Colonic mucosa (tissue), 4 donors: ENCODE results near the gene FZD7. TPM values are rescaled to one million over a fixed set of nuclear protein-coding genes. Genes with fewer than 3 reads are reported as not detected.
A peak's percentile ranks its signal among the peaks of the same experiment; 100 is the strongest.

Experiments used
- DNase-seq: peaks from one replicate; pipeline ENCODE4 v3.0.0-alpha.2; 2020
- H3K27ac ChIP-seq: fragments of 200-600 bp; one replicate; pipeline ENCODE4 v1.8.0; 2021
- H3K27me3 ChIP-seq: fragments of 200-600 bp; one replicate; pipeline ENCODE4 v1.8.0; 2021
- H3K36me3 ChIP-seq: fragments of 200-600 bp; one replicate; pipeline ENCODE4 v1.8.0; 2021
- H3K4me1 ChIP-seq: fragments of 200-600 bp; one replicate; pipeline ENCODE4 v1.8.0; 2021; ENCODE audit warnings: mild to moderate bottlenecking
- H3K4me3 ChIP-seq: fragments of 200-600 bp; one replicate; pipeline ENCODE4 v1.8.0; 2021
- H3K9ac ChIP-seq, 2 donors: one replicate each; pipeline ENCODE4 v1.7.0; 2013; ENCODE audit warnings: control low read depth in 2 of 2, low read depth in 2 of 2, low read length in 2 of 2
- H3K9me3 ChIP-seq: fragments of 200-600 bp; one replicate; pipeline ENCODE4 v1.8.0; 2021
- intact Hi-C: fragments of 100-400 bp; cut with DNase I; formaldehyde crosslinking; loops from one replicate; pipeline ENCODE4 v1.14.1; 2022
- total RNA-seq, 2 donors: library from RNA; stranded (reverse); fragmentation: NEBNext Ultra II Directional in 1 of 2; extraction: Animal tissue kit (Norgen Biotek cat#: 25700) in 1 of 2; gene quantifications; one replicate each; pipeline ENCODE4 v1.2.1, GENCODE V29; 2021
- TF ChIP-seq, protein P1 (sequence below): fragments of 200-600 bp; IDR thresholded peaks from one replicate; pipeline ENCODE4 v1.8.0; 2022; ENCODE audit warnings: antibody characterized with exemption, mild to moderate bottlenecking
- donor health status: healthy.
- donor health status: DM: no; HTN: no; CAD: no.
- donor health status: DM: no; HTN: no; CAD: no.

Gene FZD7
- total RNA-seq, 2 donors from 2014 or later, result 2.3 to 13.9 TPM

DNA sequence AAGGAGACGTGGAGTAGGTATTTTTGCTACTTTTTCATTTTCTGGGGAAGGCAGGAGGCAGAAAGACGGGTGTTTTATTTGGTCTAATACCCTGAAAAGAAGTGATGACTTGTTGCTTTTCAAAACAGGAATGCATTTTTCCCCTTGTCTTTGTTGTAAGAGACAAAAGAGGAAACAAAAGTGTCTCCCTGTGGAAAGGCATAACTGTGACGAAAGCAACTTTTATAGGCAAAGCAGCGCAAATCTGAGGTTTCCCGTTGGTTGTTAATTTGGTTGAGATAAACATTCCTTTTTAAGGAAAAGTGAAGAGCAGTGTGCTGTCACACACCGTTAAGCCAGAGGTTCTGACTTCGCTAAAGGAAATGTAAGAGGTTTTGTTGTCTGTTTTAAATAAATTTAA lies 3.4 kb downstream of the FZD7 start:
- Histone ChIP-seq H3K27me3 (peaks cover 17% of the 10 kb centered on the region), H3K4me3 (peak overlapping the region; percentile 17), H3K9me3 (no peaks in the 10 kb centered on the region), H3K4me1 (peaks cover 8% of the 10 kb centered on the region), H3K36me3 (no peaks in the 10 kb centered on the region), H3K9ac (peak overlapping the region; percentile 56 to 61), H3K27ac (peak overlapping the region; percentile 33)
- no peak for DNase-seq
- TF ChIP-seq, protein P1, sequence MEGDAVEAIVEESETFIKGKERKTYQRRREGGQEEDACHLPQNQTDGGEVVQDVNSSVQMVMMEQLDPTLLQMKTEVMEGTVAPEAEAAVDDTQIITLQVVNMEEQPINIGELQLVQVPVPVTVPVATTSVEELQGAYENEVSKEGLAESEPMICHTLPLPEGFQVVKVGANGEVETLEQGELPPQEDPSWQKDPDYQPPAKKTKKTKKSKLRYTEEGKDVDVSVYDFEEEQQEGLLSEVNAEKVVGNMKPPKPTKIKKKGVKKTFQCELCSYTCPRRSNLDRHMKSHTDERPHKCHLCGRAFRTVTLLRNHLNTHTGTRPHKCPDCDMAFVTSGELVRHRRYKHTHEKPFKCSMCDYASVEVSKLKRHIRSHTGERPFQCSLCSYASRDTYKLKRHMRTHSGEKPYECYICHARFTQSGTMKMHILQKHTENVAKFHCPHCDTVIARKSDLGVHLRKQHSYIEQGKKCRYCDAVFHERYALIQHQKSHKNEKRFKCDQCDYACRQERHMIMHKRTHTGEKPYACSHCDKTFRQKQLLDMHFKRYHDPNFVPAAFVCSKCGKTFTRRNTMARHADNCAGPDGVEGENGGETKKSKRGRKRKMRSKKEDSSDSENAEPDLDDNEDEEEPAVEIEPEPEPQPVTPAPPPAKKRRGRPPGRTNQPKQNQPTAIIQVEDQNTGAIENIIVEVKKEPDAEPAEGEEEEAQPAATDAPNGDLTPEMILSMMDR, result no peak
- intact Hi-C loops, result loop anchor here (10.0 kb wide), 1 partner anchor 138 kb away; no protein-coding TSS in a partner anchor

DNA sequence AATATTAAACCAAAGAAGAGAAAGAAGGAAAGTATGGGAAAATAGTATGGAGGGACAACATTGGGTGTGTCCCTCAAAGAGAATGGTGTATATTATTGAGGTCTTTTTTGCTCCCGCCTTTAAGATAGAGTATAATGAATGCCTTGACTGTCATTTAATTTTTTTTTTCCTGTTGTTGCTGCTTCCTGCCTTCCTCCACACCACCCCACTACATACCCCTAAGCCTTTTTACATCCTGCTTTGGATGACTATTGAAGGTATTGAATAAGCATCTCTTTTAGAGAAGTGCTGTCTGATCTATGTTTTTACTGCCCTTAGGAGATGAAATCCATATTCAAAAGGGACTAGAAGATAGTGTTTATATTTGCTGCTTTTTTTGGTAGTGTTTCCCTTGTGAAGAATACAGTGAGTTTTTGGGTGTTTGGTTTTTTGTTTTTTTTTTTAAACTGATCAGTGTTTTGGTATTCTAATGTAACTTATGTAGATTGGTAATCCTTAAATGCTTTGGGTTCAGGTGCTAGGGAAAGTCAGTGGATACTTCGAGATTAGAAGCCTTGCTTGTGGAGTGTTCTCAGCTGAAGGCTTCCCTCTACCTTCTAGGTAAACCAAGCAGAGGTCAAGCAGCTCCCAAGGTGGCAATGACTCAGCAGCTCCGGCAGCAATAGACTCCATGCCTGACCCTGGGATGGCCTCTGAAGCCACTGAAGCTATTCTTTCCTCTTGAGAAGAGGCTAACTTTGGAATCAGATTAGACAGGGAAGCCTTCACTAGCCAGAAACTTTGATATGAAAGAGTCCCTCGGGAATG lies 5.0 kb downstream of the FZD7 start:
- intact Hi-C loops, result loop anchor here (10.0 kb wide), 1 partner anchor 136 kb away; no protein-coding TSS in a partner anchor
- DNase-seq, result no peak
- Histone ChIP-seq H3K9ac (no peak overlapping the region), H3K27me3 (peaks cover 17% of the 10 kb centered on the region), H3K4me3 (no peak overlapping the region), H3K36me3 (no peaks in the 10 kb centered on the region), H3K9me3 (no peaks in the 10 kb centered on the region), H3K27ac (no peak overlapping the region), H3K4me1 (peaks cover 8% of the 10 kb centered on the region)
- TF ChIP-seq, protein P1, result no peak

DNA sequence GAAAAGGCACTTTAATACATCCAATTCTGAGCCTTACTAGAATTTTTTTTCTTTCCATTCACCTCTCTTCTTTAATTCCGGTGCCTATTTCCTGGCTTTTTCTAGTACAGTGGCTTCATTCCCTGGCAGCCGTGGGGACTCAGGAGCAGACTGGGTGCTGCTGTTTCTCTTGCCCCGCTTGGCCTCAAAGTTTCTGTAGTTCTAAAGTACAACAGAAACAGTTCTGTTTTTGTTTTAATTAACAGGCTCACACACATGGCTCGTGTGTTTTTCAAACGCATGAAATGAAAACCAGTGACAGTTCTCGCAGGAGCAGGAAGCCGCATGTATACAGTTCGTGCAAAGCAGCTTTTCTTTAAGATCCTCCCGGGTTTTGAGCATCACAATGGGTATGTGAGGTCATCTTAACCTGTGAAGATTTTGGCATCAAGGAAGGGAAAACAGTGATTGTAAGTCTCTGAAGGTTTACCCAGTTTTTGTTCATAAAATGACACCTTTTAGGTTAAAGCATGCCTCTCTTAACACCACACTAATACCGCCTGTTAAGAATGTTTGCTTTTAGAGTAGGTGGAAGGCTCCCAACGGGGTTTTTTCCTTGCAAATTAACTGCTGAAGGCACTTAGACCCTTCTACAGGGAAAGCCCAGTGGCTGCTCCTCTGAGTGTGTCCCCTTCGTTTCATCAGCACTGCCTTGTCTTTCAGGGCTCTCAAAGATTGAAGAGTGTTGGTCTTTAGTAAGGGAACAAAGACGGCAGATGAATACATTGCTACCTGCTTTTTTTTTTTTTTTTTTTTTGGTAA lies 5.8 kb downstream of the FZD7 start:
- Histone ChIP-seq H3K9me3 (no peaks in the 10 kb centered on the region), H3K36me3 (no peaks in the 10 kb centered on the region), H3K4me3 (no peak overlapping the region), H3K9ac (no peak overlapping the region), H3K27ac (no peak overlapping the region), H3K4me1 (peaks cover 8% of the 10 kb centered on the region), H3K27me3 (peaks cover 15% of the 10 kb centered on the region)
- TF ChIP-seq, protein P1, result no peak
- DNase-seq, result no peak
- intact Hi-C loops, result loop anchor here (10.0 kb wide), 1 partner anchor 135 kb away; no protein-coding TSS in a partner anchor

DNA sequence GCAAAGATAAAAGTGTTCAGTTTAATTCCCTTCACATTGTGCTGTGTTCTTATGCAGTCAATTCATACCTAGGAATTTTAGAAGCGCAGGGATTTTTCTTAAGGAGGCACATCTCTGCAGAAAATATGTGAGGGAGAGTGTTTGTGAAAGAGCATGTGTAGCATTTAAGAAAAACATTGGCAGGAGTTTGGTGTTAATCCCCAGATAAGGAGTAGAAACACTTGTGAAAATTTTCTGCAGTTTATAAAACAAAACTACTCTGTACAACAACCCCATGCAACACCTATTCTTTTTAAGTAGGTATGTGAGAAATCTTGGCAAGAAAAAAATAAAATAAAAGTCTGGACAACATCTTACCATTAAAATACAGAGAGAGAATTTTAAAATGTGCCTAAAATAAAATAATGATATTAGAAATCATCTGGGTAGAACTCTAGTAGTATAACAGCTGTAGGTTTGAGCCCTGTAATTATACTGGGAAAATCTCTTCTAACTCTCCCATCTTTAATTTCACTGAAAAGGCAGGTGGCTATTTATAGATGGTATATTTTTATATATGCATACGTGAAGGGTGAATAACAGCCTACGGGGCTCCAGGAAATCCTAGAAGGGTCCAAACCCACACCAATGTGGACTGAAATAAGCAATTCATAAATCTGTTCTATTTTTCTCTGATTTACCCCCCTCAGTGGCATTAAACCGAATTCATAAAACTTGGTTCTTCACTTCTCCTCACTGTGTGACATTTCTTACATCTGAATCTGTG lies 6.6 kb downstream of the FZD7 start:
- no peak overlapping the region for H3K4me3 ChIP-seq
- intact Hi-C loops, result no loop called here

More for the DNA sequence above, 6.6 kb downstream of the FZD7 start:
- Histone ChIP-seq H3K27me3 (peaks cover 7% of the 10 kb centered on the region), H3K27ac (no peak overlapping the region), H3K36me3 (no peaks in the 10 kb centered on the region), H3K4me1 (peaks cover 2% of the 10 kb centered on the region), H3K9ac (no peak overlapping the region), H3K9me3 (no peaks in the 10 kb centered on the region)
- TF ChIP-seq, protein P1, result no peak
- no peak for DNase-seq
